Endothelial cell of umbilical vein (primary cell): ENCODE measurements around the gene ZNF462. TPM values are rescaled to one million over a fixed set of nuclear protein-coding genes. Genes with fewer than 3 reads are reported as not detected.

ENCODE experiments used
- BruUV-seq: library from RNA; stranded (reverse); fragments of 400-500 nt; replicated peaks from 2 replicates; lab custom pipeline; 2021; lab: Mats Ljungman, UMichigan
- CTCF ChIA-PET: fragments of 300-600, 350-600 bp; sonication (Branson Sonifier 250); formaldehyde crosslinking; loops from one replicate; lab custom pipeline; 2021; ENCODE audit warnings: antibody characterized with exemption, inconsistent platforms; lab: Charles Lee
- POLR2A ChIA-PET: fragments of 300-600, 350-600 bp; sonication (Branson Sonifier 250); formaldehyde crosslinking; loops from one replicate; lab custom pipeline; 2021; ENCODE audit warnings: antibody characterized with exemption, inconsistent platforms; lab: Charles Lee
- DNase-seq: peaks from one replicate; pipeline ENCODE4 v3.0.0-alpha.2; 2011; ENCODE audit warnings: low read depth, low spot score
- FAIRE-seq: peaks from 2 replicates; lab custom pipeline; 2011; peaks lifted over from hg19 to GRCh38; lab: Jason Lieb, UNC
- H2AFZ ChIP-seq: 2 replicates; pipeline ENCODE4 v1.6.0; 2012; ENCODE audit warnings: low read depth, low read length, control low read depth, inconsistent platforms
- H3K27ac ChIP-seq: 2 replicates; pipeline ENCODE4 v1.5.1; 2011; ENCODE audit warnings: low read depth, mild to moderate bottlenecking, control low read depth, low read length, moderate library complexity; ENCODE audit not compliant: insufficient read depth
- H3K27me3 ChIP-seq, 2 experiments: 2 replicates each; pipeline versions ENCODE4 v1.6.0 to v1.6.1; 2011; ENCODE audit warnings: low read length in 2 of 2, mixed read lengths in 1 of 2; ENCODE audit not compliant: control insufficient read depth in 2 of 2, insufficient read depth in 2 of 2
- H3K36me3 ChIP-seq, 2 experiments: 2 replicates in 1 of 2; 3 replicates in 1 of 2; pipeline ENCODE4 v1.5.1; 2011; ENCODE audit warnings: low read length in 2 of 2, mild to moderate bottlenecking in 1 of 2, moderate library complexity in 1 of 2; ENCODE audit not compliant: control insufficient read depth in 2 of 2, insufficient read depth in 2 of 2; ENCODE audit errors: extremely low read depth in 1 of 2
- H3K4me1 ChIP-seq: 3 replicates; pipeline ENCODE4 v1.5.1; 2011; ENCODE audit warnings: mild to moderate bottlenecking, low read length; ENCODE audit not compliant: control insufficient read depth, insufficient read depth; ENCODE audit errors: extremely low read depth
- H3K4me2 ChIP-seq: 2 replicates; pipeline ENCODE4 v1.6.1; 2011; ENCODE audit warnings: low read length, control low read depth, mixed read lengths; ENCODE audit not compliant: insufficient read depth
- H3K4me3 ChIP-seq, 3 experiments: fragments of 200-600 bp in 1 of 3; sonication (generic), shearing (Covaris generic) in 1 of 3; replicated peaks in 1 of 3; 2 replicates each; pipeline ENCODE4 v1.5.1; 2011 to 2016; ENCODE audit warnings: control low read depth in 3 of 3, low read length in 3 of 3, mild to moderate bottlenecking in 2 of 3, inconsistent platforms in 1 of 3, low read depth in 1 of 3, moderate library complexity in 1 of 3; ENCODE audit not compliant: insufficient read depth in 1 of 3
- H3K79me2 ChIP-seq: 2 replicates; pipeline ENCODE4 v1.6.0; 2012; ENCODE audit warnings: low read length, inconsistent platforms; ENCODE audit not compliant: control insufficient read depth, insufficient read depth
- H3K9ac ChIP-seq: replicated peaks from 2 replicates; pipeline ENCODE3; 2011; ENCODE audit warnings: low read length, control low read depth; ENCODE audit not compliant: insufficient read depth; ENCODE audit errors: extremely low read depth
- H3K9me1 ChIP-seq: replicated peaks from 3 replicates; pipeline ENCODE4 v1.6.0; 2011; ENCODE audit warnings: mild to moderate bottlenecking, low read length; ENCODE audit not compliant: control insufficient read depth, insufficient read depth; ENCODE audit errors: extremely low read depth
- H3K9me3 ChIP-seq: replicated peaks from 2 replicates; pipeline ENCODE4 v1.5.1; 2012; ENCODE audit warnings: low read length, inconsistent platforms; ENCODE audit not compliant: control insufficient read depth, insufficient read depth
- H4K20me1 ChIP-seq: replicated peaks from 2 replicates; pipeline ENCODE3; 2011; ENCODE audit warnings: mild to moderate bottlenecking, low read length; ENCODE audit not compliant: control insufficient read depth, insufficient read depth; ENCODE audit errors: extremely low read depth
- CTCF ChIP-seq, 2 donors: IDR thresholded peaks; 1 replicate in 1 of 2; 2 replicates in 1 of 2; pipeline ENCODE4 v1.5.1; 2011; ENCODE audit warnings: low read length in 2 of 2, mild to moderate bottlenecking in 2 of 2, moderate library complexity in 2 of 2, control low read depth in 1 of 2, inconsistent platforms in 1 of 2, low read depth in 1 of 2; ENCODE audit not compliant: insufficient read depth in 1 of 2; ENCODE audit errors: extremely low read depth in 1 of 2
- EZH2 ChIP-seq: IDR thresholded peaks from 2 replicates; pipeline ENCODE4 v1.6.1; 2012; ENCODE audit warnings: borderline replicate concordance, low read depth, mild to moderate bottlenecking, moderate library complexity, low read length, inconsistent platforms; ENCODE audit not compliant: severe bottlenecking
- FOS ChIP-seq: IDR thresholded peaks from 2 replicates; pipeline ENCODE4 v1.6.1; 2011; ENCODE audit warnings: mild to moderate bottlenecking, low read length, moderate library complexity, borderline replicate concordance; ENCODE audit not compliant: insufficient read depth
- GATA2 ChIP-seq: IDR thresholded peaks from 2 replicates; pipeline ENCODE4 v1.7.0; 2011; ENCODE audit warnings: low read depth, mild to moderate bottlenecking, moderate library complexity, mixed read lengths, low read length; ENCODE audit not compliant: insufficient read length, insufficient read depth
- JUN ChIP-seq: IDR thresholded peaks from 2 replicates; pipeline ENCODE4 v1.6.1; 2011; ENCODE audit warnings: borderline replicate concordance, low read depth; ENCODE audit not compliant: insufficient read length, insufficient read depth
- MAX ChIP-seq: IDR thresholded peaks from 2 replicates; pipeline ENCODE4 v1.6.1; 2011; ENCODE audit not compliant: insufficient read depth, insufficient read length
- MYC ChIP-seq: IDR thresholded peaks from one replicate; pipeline ENCODE4 v1.6.1; 2011; ENCODE audit warnings: mild to moderate bottlenecking, low read depth, low read length
- POLR2A ChIP-seq: IDR thresholded peaks from 2 replicates; pipeline ENCODE4 v1.6.1; 2012; ENCODE audit warnings: low read depth, mild to moderate bottlenecking, control low read depth, low read length
- POLR2AphosphoS5 ChIP-seq: IDR thresholded peaks from 2 replicates; pipeline ENCODE4 v1.6.1; 2012; ENCODE audit warnings: low read depth, mild to moderate bottlenecking, control low read depth, low read length, moderate library complexity; ENCODE audit not compliant: insufficient read depth
- dilution Hi-C: fragments of 300-500 bp; cut with MboI; formaldehyde crosslinking; loops from one replicate; pipeline ENCODE4 v1.15.0; 2019; ENCODE audit warnings: low sequenced_read_pairs; ENCODE audit not compliant: extremely low pct_ligation_motif_present
- intact Hi-C: fragments of 100-400 bp; cut with micrococcal nuclease; formaldehyde crosslinking; loops from one replicate; pipeline ENCODE4 v1.10.0; 2022
- polyA plus RNA-seq, 4 experiments: library from polyadenylated mRNA; depleted of rRNA in 3 of 4; stranded (reverse) in 3 of 4; unstranded in 1 of 4; fragments of >200 nt; gene quantifications; 2 replicates each; pipeline versions ENCODE4 v1.2.1 to v1.2.3, GENCODE V29; 2011 to 2012; ENCODE audit warnings: missing spikeins in 1 of 4
- total RNA-seq: library from RNA; stranded (reverse); gene quantifications from 2 replicates; pipeline ENCODE4 v1.2.3, GENCODE V29; 2021

ZNF462 gene
- total and polyA plus RNA-seq, 2 donors (not counting 3 experiments of a cell fraction or from before 2014, with no cell fraction given), result 6.2 to 24.7 TPM

- Histone ChIP-seq H2AFZ (no peak overlapping the region), H3K4me1 (no peaks in the 10 kb centered on the region), H3K27ac (no peak overlapping the region), H3K9me3 (no peaks in the 10 kb centered on the region), H3K79me2 (no peaks in the 10 kb centered on the region), H3K9me1 (no peaks in the 10 kb centered on the region), H3K4me2 (no peak overlapping the region), H3K36me3 (peaks cover 6 to 19% of the 10 kb centered on the region in 2 experiments), H3K9ac (no peak overlapping the region), H3K4me3 (no peak overlapping the region), H3K27me3 (no peaks in the 10 kb centered on the region), H4K20me1 (no peaks in the 10 kb centered on the region)
- CTCF ChIA-PET, result interaction anchor here (1.4 kb wide), 1 partner anchor 8 kb away, joined by 4 read pairs; no protein-coding TSS in a partner anchor
- DNase-seq (peak; percentile 76), FAIRE-seq (no peak)
- dilution Hi-C loops (no loop called here), intact Hi-C loops (no loop called here)
- no TSS peak for BruUV-seq
- TF ChIP-seq MAX (no peak), POLR2AphosphoS5 (no peak), EZH2 (no peak), JUN (no peak), GATA2 (no peak), CTCF (IDR thresholded peaks at IDR 0.05; ENCODE audit: extremely low read depth in 1 of 2, insufficient read depth in 1 of 2, low read depth in 1 of 2, low read length in 2 of 2) (no peak), POLR2A (no peak), MYC (no peak), FOS (no peak)
- POLR2A ChIA-PET, result no interaction called here
These were observed 66.7 kb downstream of the ZNF462 start for GRCh38 chr9:106929471-106930177.
